Bronchial epithelial cell (primary cell): Measurements from ENCODE around the gene FBXO45. TPM values are rescaled to one million over a fixed set of nuclear protein-coding genes. Genes with fewer than 3 reads are reported as not detected.
"Not testable (repeated sequence)": the region's sequence is repeated elsewhere in the genome, so short reads cannot be mapped to it uniquely, and the experiment has no call there.

Experiments used
- DNase-seq: peaks from one replicate; pipeline ENCODE4 v3.0.0-alpha.2; 2010; ENCODE audit warnings: low read depth
- FAIRE-seq: peaks from 2 replicates; lab custom pipeline; 2011; peaks lifted over from hg19 to GRCh38; lab: Jason Lieb, UNC
- H3K27me3 ChIP-seq: 2 replicates; pipeline ENCODE4 v1.5.1; 2011; ENCODE audit warnings: low read length; ENCODE audit not compliant: control insufficient read depth, insufficient read depth
- H3K36me3 ChIP-seq: 2 replicates; pipeline ENCODE4 v1.5.1; 2011; ENCODE audit warnings: low read length; ENCODE audit not compliant: control insufficient read depth, insufficient read depth
- H3K4me3 ChIP-seq: 2 replicates; pipeline ENCODE4 v1.5.1; 2011; ENCODE audit warnings: mild to moderate bottlenecking, low read depth, low read length, control low read depth
- CTCF ChIP-seq: IDR thresholded peaks from 2 replicates; pipeline ENCODE4 v1.5.1; 2011; ENCODE audit warnings: mild to moderate bottlenecking, moderate library complexity, low read length, control low read depth, inconsistent platforms; ENCODE audit not compliant: insufficient read depth, severe bottlenecking
- total RNA-seq: library from RNA; depleted of rRNA; stranded (reverse); fragments of >200 nt; gene quantifications from 2 replicates; pipeline ENCODE4 v1.2.1, GENCODE V29; 2014

The FBXO45 gene
- total RNA-seq, 1 donor from 2014 or later: 26.6 TPM

- TF ChIP-seq CTCF: no peak
- H3K27me3 ChIP-seq: no peaks in the 10 kb centered on the region
- FAIRE-seq (no peak), DNase-seq (no peak)
- no peak overlapping the region for H3K4me3 ChIP-seq
- H3K36me3 ChIP-seq: no peaks in the 10 kb centered on the region
Observed at GRCh38 chr3:196596355-196596754, 27.9 kb downstream of the FBXO45 start.

GRCh38 chr3:196597971-196598733 is 29.7 kb downstream of the FBXO45 start:
- not testable (repeated sequence) for FAIRE-seq, H3K36me3 ChIP-seq, H3K4me3 ChIP-seq, H3K27me3 ChIP-seq, DNase-seq

- H3K36me3 ChIP-seq: no peaks in the 10 kb centered on the region
- no peak for TF ChIP-seq CTCF
- DNase-seq: no peak
- H3K27me3 ChIP-seq: no peaks in the 10 kb centered on the region
- no peak overlapping the region for H3K4me3 ChIP-seq
- no peak for FAIRE-seq
Observed at GRCh38 chr3:196599734-196600128, 31.3 kb downstream of the FBXO45 start.

DNA sequence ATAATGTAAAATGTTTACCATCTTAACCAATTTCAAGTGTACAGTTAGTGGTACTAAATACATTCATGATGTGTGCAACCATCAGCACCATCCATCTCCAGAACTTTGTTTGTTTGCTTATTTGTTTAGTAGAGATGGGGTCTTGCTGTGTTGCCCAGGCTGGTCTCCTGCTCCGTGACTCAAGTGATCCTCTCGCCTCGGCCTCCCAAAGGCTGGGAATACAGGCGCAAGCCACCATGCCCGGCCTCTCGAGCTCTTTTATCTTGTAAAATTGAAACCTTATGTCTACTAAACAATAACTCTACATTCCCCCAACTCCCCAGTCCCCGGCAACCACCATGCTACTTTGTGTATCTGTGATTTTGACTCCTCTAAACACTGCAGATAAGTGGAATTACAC is 31.9 kb downstream of the FBXO45 start:
- FAIRE-seq (no peak), DNase-seq (no peak)
- no peaks in the 10 kb centered on the region for H3K36me3 ChIP-seq
- no peak for TF ChIP-seq CTCF
- no peaks in the 10 kb centered on the region for H3K27me3 ChIP-seq
- H3K4me3 ChIP-seq: no peak overlapping the region

DNA sequence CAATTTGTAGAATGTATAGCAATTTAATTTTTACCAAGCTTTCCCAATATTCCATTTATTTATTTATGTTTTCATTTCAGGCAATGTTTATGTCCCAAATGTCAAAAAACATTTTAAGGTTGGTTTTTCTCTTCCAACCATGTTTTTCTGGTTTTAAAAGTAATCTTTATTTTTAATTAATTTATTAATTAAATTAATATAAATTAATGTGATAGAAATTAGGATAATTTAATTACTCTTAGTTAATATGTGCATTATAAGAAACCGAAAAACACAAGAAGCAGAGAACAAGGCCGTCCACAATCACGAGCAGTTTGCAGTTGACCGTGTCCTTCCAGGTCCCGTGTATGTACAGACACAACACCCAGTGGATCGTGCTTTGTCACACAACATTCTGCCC is 34.2 kb downstream of the FBXO45 start:
- no peaks in the 10 kb centered on the region for H3K27me3 ChIP-seq
- no peaks in the 10 kb centered on the region for H3K36me3 ChIP-seq
- FAIRE-seq (no peak), DNase-seq (no peak)
- no peak for TF ChIP-seq CTCF
- H3K4me3 ChIP-seq: no peak overlapping the region

- TF ChIP-seq CTCF: no peak
- Histone ChIP-seq H3K4me3 (no peak overlapping the region), H3K36me3 (no peaks in the 10 kb centered on the region), H3K27me3 (no peaks in the 10 kb centered on the region)
- FAIRE-seq (no peak), DNase-seq (no peak)
Observed at GRCh38 chr3:196603683-196604082, 35.2 kb downstream of the FBXO45 start.
